ENCODE measurements around the gene ATP23. TPM values are rescaled to one million over a fixed set of nuclear protein-coding genes. Genes with fewer than 3 reads are reported as not detected.
A peak's percentile ranks its signal among the peaks of the same experiment; 100 is the strongest.

ATP23 gene
- total RNA-seq, 1 experiment from 2014 or later: 4.7 TPM

DNA sequence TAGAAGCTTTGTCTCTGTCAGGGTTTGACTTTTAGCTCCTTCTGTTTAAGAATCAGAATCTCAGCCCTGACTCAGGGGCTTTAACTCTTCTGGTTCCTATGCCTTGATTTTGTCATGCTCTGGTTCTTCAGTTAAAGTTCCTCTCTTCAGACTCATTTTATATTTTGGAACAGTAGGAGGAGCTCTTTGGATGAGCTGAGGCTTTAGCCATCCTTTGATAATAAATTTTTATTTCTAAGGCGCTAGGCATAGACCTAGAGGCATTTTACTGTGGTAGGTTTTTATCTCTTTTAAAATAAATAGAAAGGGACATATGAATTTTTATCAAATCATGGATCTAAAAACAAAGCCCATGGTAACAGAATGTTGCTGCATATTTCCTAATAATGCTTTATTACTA is 51.7 kb downstream of the ATP23 start:
- Histone ChIP-seq H2BK12ac (ENCODE audit: insufficient read length, low read depth, low read length) (no peak overlapping the region), H3K4me2 (ENCODE audit: insufficient read depth, insufficient read length, low read length) (no peak overlapping the region), H3K23ac (ENCODE audit: insufficient read length, low read depth, low read length) (no peak overlapping the region), H3K14ac (ENCODE audit: insufficient read depth, low read length) (no peak overlapping the region), H4K8ac (replicated peaks; ENCODE audit: insufficient read length, low read depth, low read length) (no peak overlapping the region), H4K20me1 (ENCODE audit: control insufficient read depth, insufficient read depth, insufficient read length) (no peaks in the 10 kb centered on the region), H3K9me3 (ENCODE audit: control insufficient read depth, low read depth, low read length) (peaks cover 16% of the 10 kb centered on the region), H3K79me2 (ENCODE audit: insufficient read depth, low read length) (no peaks in the 10 kb centered on the region), H3K4me1 (ENCODE audit: insufficient read depth, low read length) (no peaks in the 10 kb centered on the region), H3T11ph (ENCODE audit: low read length) (no peak overlapping the region), H3K27ac (ENCODE audit: insufficient read length, low read depth, low read length) (no peak overlapping the region), H3K23me2 (ENCODE audit: insufficient read length, low read depth, low read length, poor library complexity, severe bottlenecking) (no peaks in the 10 kb centered on the region), H3K9ac (ENCODE audit: extremely low read depth, insufficient read length, low read length) (no peak overlapping the region), H2AK5ac (ENCODE audit: insufficient read length, low read length) (no peak overlapping the region), H3K27me3 (ENCODE audit: insufficient read depth, low read length) (no peaks in the 10 kb centered on the region), H2BK5ac (ENCODE audit: insufficient read length, low read length) (no peak overlapping the region), H2BK20ac (ENCODE audit: low read depth, low read length, poor library complexity, severe bottlenecking) (no peak overlapping the region), H3K56ac (ENCODE audit: insufficient read length, low read depth, low read length) (no peak overlapping the region), H3K79me1 (ENCODE audit: insufficient read depth, low read depth, low read length, poor library complexity, severe bottlenecking) (no peaks in the 10 kb centered on the region), H2BK15ac (ENCODE audit: low read depth, low read length) (no peak overlapping the region), H3K4ac (ENCODE audit: low read depth, low read length) (no peak overlapping the region), H4K91ac (ENCODE audit: insufficient read length, low read depth, low read length) (no peak overlapping the region), H2AFZ (ENCODE audit: low read length) (no peak overlapping the region), H4K5ac (ENCODE audit: insufficient read length, low read depth, low read length) (no peak overlapping the region), H3K18ac (ENCODE audit: insufficient read length, low read depth, low read length) (no peak overlapping the region), H2BK120ac (ENCODE audit: low read depth, low read length, poor library complexity, severe bottlenecking) (no peak overlapping the region)
- DNase-seq: no peak
- Mint-ChIP-seq H3K9me3 (peaks cover 20 to 21% of the 10 kb centered on the region in 2 experiments), H3K4me1 (no peaks in the 10 kb centered on the region), H3K27ac (no peak overlapping the region), H3K27me3 (ENCODE audit: low read depth) (no peaks in the 10 kb centered on the region), H3K4me3 (no peak overlapping the region), H3K36me3 (ENCODE audit: insufficient read depth in 1 of 3, low read depth in 3 of 3) (peaks cover 4 to 14% (median 9%) of the 10 kb centered on the region in 3 experiments)
- TF ChIP-seq, protein P1, sequence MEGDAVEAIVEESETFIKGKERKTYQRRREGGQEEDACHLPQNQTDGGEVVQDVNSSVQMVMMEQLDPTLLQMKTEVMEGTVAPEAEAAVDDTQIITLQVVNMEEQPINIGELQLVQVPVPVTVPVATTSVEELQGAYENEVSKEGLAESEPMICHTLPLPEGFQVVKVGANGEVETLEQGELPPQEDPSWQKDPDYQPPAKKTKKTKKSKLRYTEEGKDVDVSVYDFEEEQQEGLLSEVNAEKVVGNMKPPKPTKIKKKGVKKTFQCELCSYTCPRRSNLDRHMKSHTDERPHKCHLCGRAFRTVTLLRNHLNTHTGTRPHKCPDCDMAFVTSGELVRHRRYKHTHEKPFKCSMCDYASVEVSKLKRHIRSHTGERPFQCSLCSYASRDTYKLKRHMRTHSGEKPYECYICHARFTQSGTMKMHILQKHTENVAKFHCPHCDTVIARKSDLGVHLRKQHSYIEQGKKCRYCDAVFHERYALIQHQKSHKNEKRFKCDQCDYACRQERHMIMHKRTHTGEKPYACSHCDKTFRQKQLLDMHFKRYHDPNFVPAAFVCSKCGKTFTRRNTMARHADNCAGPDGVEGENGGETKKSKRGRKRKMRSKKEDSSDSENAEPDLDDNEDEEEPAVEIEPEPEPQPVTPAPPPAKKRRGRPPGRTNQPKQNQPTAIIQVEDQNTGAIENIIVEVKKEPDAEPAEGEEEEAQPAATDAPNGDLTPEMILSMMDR (conservative IDR thresholded peaks at IDR 0.05): peak; percentile 42
- WGBS (ENCODE audit: extremely low coverage, insufficient read length, low lambda C conversion rate): no CpG with 5 or more reads among the region's 1 CpG
